Subcutaneous adipose tissue (tissue), 4 donors: ENCODE measurements around the gene CCDC195. TPM values are rescaled to one million over a fixed set of nuclear protein-coding genes. Genes with fewer than 3 reads are reported as not detected.

Experiments
- total RNA-seq, 4 donors: library from RNA; depleted of rRNA; stranded (reverse); fragments of >200 nt; gene quantifications; one replicate each; pipeline ENCODE4 v1.1.0, GENCODE V29; 2016
- TF ChIP-seq, protein P1 (sequence below): fragments of 450-650 bp; IDR thresholded peaks from one replicate; pipeline ENCODE4 v1.5.1; 2016; ENCODE audit warnings: low read depth, mild to moderate bottlenecking, control low read depth, antibody characterized with exemption, moderate library complexity

The CCDC195 gene
- total RNA-seq, 4 donors from 2014 or later = not detected

GRCh38 chr2:224657349-224657748 lies 58.8 kb downstream of the CCDC195 start:
- TF ChIP-seq, protein P1, sequence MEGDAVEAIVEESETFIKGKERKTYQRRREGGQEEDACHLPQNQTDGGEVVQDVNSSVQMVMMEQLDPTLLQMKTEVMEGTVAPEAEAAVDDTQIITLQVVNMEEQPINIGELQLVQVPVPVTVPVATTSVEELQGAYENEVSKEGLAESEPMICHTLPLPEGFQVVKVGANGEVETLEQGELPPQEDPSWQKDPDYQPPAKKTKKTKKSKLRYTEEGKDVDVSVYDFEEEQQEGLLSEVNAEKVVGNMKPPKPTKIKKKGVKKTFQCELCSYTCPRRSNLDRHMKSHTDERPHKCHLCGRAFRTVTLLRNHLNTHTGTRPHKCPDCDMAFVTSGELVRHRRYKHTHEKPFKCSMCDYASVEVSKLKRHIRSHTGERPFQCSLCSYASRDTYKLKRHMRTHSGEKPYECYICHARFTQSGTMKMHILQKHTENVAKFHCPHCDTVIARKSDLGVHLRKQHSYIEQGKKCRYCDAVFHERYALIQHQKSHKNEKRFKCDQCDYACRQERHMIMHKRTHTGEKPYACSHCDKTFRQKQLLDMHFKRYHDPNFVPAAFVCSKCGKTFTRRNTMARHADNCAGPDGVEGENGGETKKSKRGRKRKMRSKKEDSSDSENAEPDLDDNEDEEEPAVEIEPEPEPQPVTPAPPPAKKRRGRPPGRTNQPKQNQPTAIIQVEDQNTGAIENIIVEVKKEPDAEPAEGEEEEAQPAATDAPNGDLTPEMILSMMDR = no peak

- TF ChIP-seq, protein P1 = no peak
These were observed 61.1 kb downstream of the CCDC195 start for GRCh38 chr2:224655006-224655537.

Other genes starting within 250 kb of the CCDC195 start
- gene CUL3, start 131.0 kb downstream of the CCDC195 start, total RNA-seq = 100 to 1,000 TPM in 1 of 4 donors, 10 to 100 TPM in 3; 56.1 to 102 (median 67.6) TPM